Tibial nerve (tissue), 4 donors: ENCODE results near the gene RBMS3. TPM values are rescaled to one million over a fixed set of nuclear protein-coding genes. Genes with fewer than 3 reads are reported as not detected.

Experiments
- DNase-seq, 2 donors: peaks; one replicate each; pipeline ENCODE4 v3.0.0-alpha.2; 2019; ENCODE audit warnings: low spot score in 2 of 2
- H3K27ac ChIP-seq, 4 donors: fragments of 200-600 bp; sonication (generic) in 3 of 4; one replicate each; pipeline ENCODE4 v1.5.1; 2017 to 2019; ENCODE audit warnings: mild to moderate bottlenecking in 1 of 4
- H3K27me3 ChIP-seq, 2 donors: fragments of 200-600 bp; sonication (generic) in 1 of 2; one replicate each; pipeline versions ENCODE4 v1.5.1 to v1.6.0; 2017 to 2019
- H3K36me3 ChIP-seq, 3 donors: fragments of 200-600 bp; sonication (generic); one replicate each; pipeline ENCODE4 v1.5.1; 2018 to 2019
- H3K4me1 ChIP-seq, 4 donors: fragments of 200-600 bp; sonication (generic) in 3 of 4; one replicate each; pipeline ENCODE4 v1.5.1; 2017 to 2019
- H3K4me3 ChIP-seq, 4 donors: fragments of 200-600 bp; sonication (generic) in 3 of 4; one replicate each; pipeline ENCODE4 v1.5.1; 2017 to 2019; ENCODE audit warnings: mild to moderate bottlenecking in 1 of 4, moderate library complexity in 1 of 4
- H3K9me3 ChIP-seq, 4 donors: fragments of 200-600 bp; sonication (generic) in 3 of 4; one replicate each; pipeline ENCODE4 v1.5.1; 2017 to 2019
- EP300 ChIP-seq, 2 donors: sonication (generic); formaldehyde crosslinking; IDR thresholded peaks; one replicate each; pipeline ENCODE4 v1.6.1; 2017; ENCODE audit warnings: antibody characterized with exemption in 2 of 2, mild to moderate bottlenecking in 1 of 2
- POLR2A ChIP-seq, 2 donors: fragments of 450-650 bp; IDR thresholded peaks; one replicate each; pipeline ENCODE4 v1.6.1; 2017; ENCODE audit warnings: antibody characterized with exemption in 2 of 2, mild to moderate bottlenecking in 2 of 2, moderate library complexity in 2 of 2
- WGBS, 2 donors: methylation state at CpG; one replicate each; pipeline ENCODE4 v1.1.5; 2018; 5-methylcytosine and 5-hydroxymethylcytosine counted together
- total RNA-seq, 4 donors: library from RNA; depleted of rRNA; stranded (reverse); fragments of >200 nt; gene quantifications; one replicate each; pipeline ENCODE4 v1.1.0, GENCODE V29; 2016
- TF ChIP-seq, protein P1 (sequence below), 5 experiments: fragments of 200-600 bp in 3 of 5; fragments of 450-650 bp in 2 of 5; sonication (generic) in 3 of 5; IDR thresholded peaks; one replicate each; pipeline ENCODE4 v1.5.1; 2016 to 2019; ENCODE audit warnings: antibody characterized with exemption in 5 of 5, mild to moderate bottlenecking in 3 of 5, moderate library complexity in 2 of 5

RBMS3 gene
- total RNA-seq, 4 donors from 2014 or later: 157 to 175 (median 161) TPM

DNA sequence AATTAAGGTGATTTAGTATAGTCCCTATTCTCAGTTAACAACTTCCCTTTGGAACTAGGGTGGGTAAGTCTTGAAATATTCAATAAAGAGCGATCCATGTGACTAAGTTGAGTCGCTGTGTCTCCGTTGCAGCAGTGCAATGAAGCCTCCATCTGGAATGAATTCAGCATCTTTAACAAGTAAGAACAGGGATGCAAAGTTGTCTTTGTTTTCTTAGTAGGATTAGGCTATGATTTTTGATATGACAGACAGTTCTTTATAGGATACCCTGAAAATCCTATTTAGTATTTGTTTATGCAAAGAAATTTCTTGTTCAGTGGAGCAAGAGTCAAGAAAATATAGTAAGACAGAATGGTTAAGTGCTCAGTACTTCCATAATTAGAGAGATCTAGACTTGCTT is 52.7 kb downstream of the RBMS3 start:
- Histone ChIP-seq H3K27me3 (no peaks in the 10 kb centered on the region), H3K4me3 (no peak overlapping the region), H3K4me1 (peaks cover 4 to 94% (median 30%) of the 10 kb centered on the region in 4 donors), H3K9me3 (no peaks in the 10 kb centered on the region), H3K27ac (peak overlapping the region in 2 of 4 donors; percentile 83 to 85), H3K36me3 (no peaks in the 10 kb centered on the region)
- no peak for DNase-seq
- WGBS, 2 donors: 30 to 40% methylated on average over 3 of the region's 3 CpGs
- TF ChIP-seq POLR2A (IDR thresholded peaks at IDR 0.05): no peak

- TF ChIP-seq, protein P1, sequence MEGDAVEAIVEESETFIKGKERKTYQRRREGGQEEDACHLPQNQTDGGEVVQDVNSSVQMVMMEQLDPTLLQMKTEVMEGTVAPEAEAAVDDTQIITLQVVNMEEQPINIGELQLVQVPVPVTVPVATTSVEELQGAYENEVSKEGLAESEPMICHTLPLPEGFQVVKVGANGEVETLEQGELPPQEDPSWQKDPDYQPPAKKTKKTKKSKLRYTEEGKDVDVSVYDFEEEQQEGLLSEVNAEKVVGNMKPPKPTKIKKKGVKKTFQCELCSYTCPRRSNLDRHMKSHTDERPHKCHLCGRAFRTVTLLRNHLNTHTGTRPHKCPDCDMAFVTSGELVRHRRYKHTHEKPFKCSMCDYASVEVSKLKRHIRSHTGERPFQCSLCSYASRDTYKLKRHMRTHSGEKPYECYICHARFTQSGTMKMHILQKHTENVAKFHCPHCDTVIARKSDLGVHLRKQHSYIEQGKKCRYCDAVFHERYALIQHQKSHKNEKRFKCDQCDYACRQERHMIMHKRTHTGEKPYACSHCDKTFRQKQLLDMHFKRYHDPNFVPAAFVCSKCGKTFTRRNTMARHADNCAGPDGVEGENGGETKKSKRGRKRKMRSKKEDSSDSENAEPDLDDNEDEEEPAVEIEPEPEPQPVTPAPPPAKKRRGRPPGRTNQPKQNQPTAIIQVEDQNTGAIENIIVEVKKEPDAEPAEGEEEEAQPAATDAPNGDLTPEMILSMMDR (IDR thresholded peaks at IDR 0.05): no peak
- TF ChIP-seq POLR2A (IDR thresholded peaks at IDR 0.05) (no peak), EP300 (IDR thresholded peaks at IDR 0.05) (no peak)
- 45 to 48% methylated on average over 3 of the region's 3 CpGs for WGBS, 2 donors
- Histone ChIP-seq H3K36me3 (no peaks in the 10 kb centered on the region), H3K4me3 (peak overlapping the region in 1 of 4 donors; percentile 18), H3K27me3 (no peaks in the 10 kb centered on the region), H3K4me1 (peaks cover 4 to 97% (median 35%) of the 10 kb centered on the region in 4 donors), H3K9me3 (no peaks in the 10 kb centered on the region), H3K27ac (peak overlapping the region in 3 of 4 donors; percentile 55 to 85 (median 83))
- no peak for DNase-seq
Observed at GRCh38 chr3:29334706-29335105, 53.8 kb downstream of the RBMS3 start.

GRCh38 chr3:29335438-29335837 is 54.6 kb downstream of the RBMS3 start:
- TF ChIP-seq, protein P1 (IDR thresholded peaks at IDR 0.05): no peak
- no peak for TF ChIP-seq POLR2A (IDR thresholded peaks at IDR 0.05)
- TF ChIP-seq EP300 (IDR thresholded peaks at IDR 0.05): peak in 1 of 2 donors; percentile 72
- Histone ChIP-seq H3K27ac (peak overlapping the region; percentile 55 to 85 (median 72)), H3K4me1 (peaks cover under 1 to 98% (median 37%) of the 10 kb centered on the region in 4 donors), H3K36me3 (no peaks in the 10 kb centered on the region), H3K4me3 (peak overlapping the region; percentile 6 to 43 (median 14)), H3K9me3 (no peaks in the 10 kb centered on the region), H3K27me3 (no peaks in the 10 kb centered on the region)
- 0% methylated on average over 6 of the region's 6 CpGs for WGBS, 2 donors
- DNase-seq: peak; percentile 33 to 64

- WGBS, 2 donors: 17 to 27% methylated on average over 4 of the region's 4 CpGs
- H3K27me3 ChIP-seq: no peaks in the 10 kb centered on the region
- no peak for DNase-seq
- no peaks in the 10 kb centered on the region for H3K9me3 ChIP-seq
- TF ChIP-seq POLR2A (IDR thresholded peaks at IDR 0.05) (no peak), EP300 (IDR thresholded peaks at IDR 0.05) (no peak)
- TF ChIP-seq, protein P1 (IDR thresholded peaks at IDR 0.05): no peak
- H3K36me3 ChIP-seq: no peaks in the 10 kb centered on the region
- peak overlapping the region; percentile 6 to 43 (median 14) for H3K4me3 ChIP-seq
- H3K4me1 ChIP-seq: peaks cover 0 to 98% (median 32%) of the 10 kb centered on the region in 4 donors
- H3K27ac ChIP-seq: peak overlapping the region; percentile 55 to 85 (median 72)
Observed at GRCh38 chr3:29335943-29336342, 55.1 kb downstream of the RBMS3 start.

DNA sequence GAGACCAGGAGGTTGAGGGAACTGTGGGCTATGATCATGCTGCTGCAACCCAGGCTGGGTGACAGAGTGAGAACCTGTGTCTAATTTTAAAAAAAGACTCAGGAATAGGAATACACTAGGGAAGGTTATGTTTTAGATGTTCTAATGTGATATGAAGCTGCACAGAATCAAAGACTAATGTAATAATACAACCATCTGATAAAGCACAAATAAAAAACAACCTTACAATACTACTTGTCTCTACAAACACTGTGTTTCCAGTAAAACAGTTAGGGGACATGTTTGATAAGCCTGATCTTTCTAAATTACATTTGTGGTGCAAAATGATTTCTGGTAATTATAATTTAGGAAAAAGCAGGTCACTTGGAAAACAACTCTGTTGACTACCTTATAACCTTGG is 56.7 kb downstream of the RBMS3 start:
- no peak overlapping the region for H3K4me3 ChIP-seq
- no peak for TF ChIP-seq POLR2A (IDR thresholded peaks at IDR 0.05)
- TF ChIP-seq, protein P1 (IDR thresholded peaks at IDR 0.05): no peak
- TF ChIP-seq EP300 (IDR thresholded peaks at IDR 0.05): no peak
- H3K27ac ChIP-seq: peak overlapping the region in 2 of 4 donors; percentile 38 to 83
- H3K4me1 ChIP-seq: peaks cover 0 to 86% (median 29%) of the 10 kb centered on the region in 4 donors
- no peak for DNase-seq
- H3K27me3 ChIP-seq: no peaks in the 10 kb centered on the region
- no peaks in the 10 kb centered on the region for H3K9me3 ChIP-seq
- no peaks in the 10 kb centered on the region for H3K36me3 ChIP-seq

- Histone ChIP-seq H3K36me3 (no peaks in the 10 kb centered on the region), H3K27ac (peak overlapping the region in 1 of 4 donors; percentile 66), H3K4me1 (peaks cover 0 to 78% (median 29%) of the 10 kb centered on the region in 4 donors), H3K4me3 (no peak overlapping the region), H3K9me3 (no peaks in the 10 kb centered on the region), H3K27me3 (no peaks in the 10 kb centered on the region)
- TF ChIP-seq EP300 (IDR thresholded peaks at IDR 0.05) (no peak), POLR2A (IDR thresholded peaks at IDR 0.05) (no peak)
- TF ChIP-seq, protein P1 (IDR thresholded peaks at IDR 0.05): no peak
- no peak for DNase-seq
Observed at GRCh38 chr3:29338377-29338776, 57.5 kb downstream of the RBMS3 start.
